ENCODE measurements around the gene C17orf107. TPM values are rescaled to one million over a fixed set of nuclear protein-coding genes. Genes with fewer than 3 reads are reported as not detected.

The C17orf107 gene
- total RNA-seq, 1 donor from 2014 or later = 1.1 TPM

- DNase-seq (ENCODE audit: low spot score) = no peak
Measured at GRCh38 chr17:4898351-4898750, 985 bp upstream of the C17orf107 start.

GRCh38 chr17:4898927-4899326, 409 bp upstream of the C17orf107 start:
- no peak for TF ChIP-seq CTCF (IDR thresholded peaks at IDR 0.05)
- no peak for TF ChIP-seq EZH2 (IDR thresholded peaks at IDR 0.05)
- no peak for TF ChIP-seq EZH2phosphoT487 (IDR thresholded peaks at IDR 0.05)
- H2AFZ ChIP-seq (replicated peaks) = peak overlapping the region; percentile 14
- H3K9ac ChIP-seq = no peak overlapping the region
- Mint-ChIP-seq H3K4me1 (peaks cover 6% of the 10 kb centered on the region), H3K4me3 (no peak overlapping the region), H3K27ac (no peak overlapping the region), H3K9me3 (no peaks in the 10 kb centered on the region), H3K36me3 (peaks cover 11% of the 10 kb centered on the region), H3K27me3 (ENCODE audit: insufficient read depth, low read depth) (peaks cover 11% of the 10 kb centered on the region)
- H4K20me1 ChIP-seq (ENCODE audit: low read depth) = no peaks in the 10 kb centered on the region
- H3K27me3 ChIP-seq = peaks cover 21% of the 10 kb centered on the region
- no peaks in the 10 kb centered on the region for H3K4me1 ChIP-seq
- peaks cover 10% of the 10 kb centered on the region for H3F3A ChIP-seq (ENCODE audit: low read depth)
- no peak for DNase-seq (ENCODE audit: low spot score)
- no peaks in the 10 kb centered on the region for H3K9me3 ChIP-seq (ENCODE audit: low read depth)
- no peak overlapping the region for H3K27ac ChIP-seq
- H3K4me3 ChIP-seq = peak overlapping the region; percentile 43
- no peaks in the 10 kb centered on the region for H3K36me3 ChIP-seq
- H3K79me2 ChIP-seq (ENCODE audit: low read depth) = no peaks in the 10 kb centered on the region
- peak overlapping the region; percentile 72 for H3K4me2 ChIP-seq

More at GRCh38 chr17:4898351-4898750, 985 bp upstream of the C17orf107 start:
- Histone ChIP-seq H3K4me2 (no peak overlapping the region), H3F3A (ENCODE audit: low read depth) (peaks cover 10% of the 10 kb centered on the region), H3K27me3 (peaks cover 21% of the 10 kb centered on the region), H3K27ac (no peak overlapping the region), H3K36me3 (no peaks in the 10 kb centered on the region), H3K9me3 (ENCODE audit: low read depth) (no peaks in the 10 kb centered on the region), H3K4me3 (no peak overlapping the region), H4K20me1 (ENCODE audit: low read depth) (no peaks in the 10 kb centered on the region), H3K9ac (no peak overlapping the region), H3K4me1 (no peaks in the 10 kb centered on the region), H3K79me2 (ENCODE audit: low read depth) (no peaks in the 10 kb centered on the region), H2AFZ (replicated peaks) (no peak overlapping the region)
- Mint-ChIP-seq H3K9me3 (no peaks in the 10 kb centered on the region), H3K27me3 (ENCODE audit: insufficient read depth, low read depth) (peaks cover 11% of the 10 kb centered on the region), H3K4me1 (peaks cover 2% of the 10 kb centered on the region), H3K4me3 (peak overlapping the region; percentile 18), H3K36me3 (peaks cover 11% of the 10 kb centered on the region), H3K27ac (no peak overlapping the region)
- TF ChIP-seq EZH2phosphoT487 (IDR thresholded peaks at IDR 0.05) (no peak), CTCF (IDR thresholded peaks at IDR 0.05) (no peak), EZH2 (IDR thresholded peaks at IDR 0.05) (no peak)

DNA sequence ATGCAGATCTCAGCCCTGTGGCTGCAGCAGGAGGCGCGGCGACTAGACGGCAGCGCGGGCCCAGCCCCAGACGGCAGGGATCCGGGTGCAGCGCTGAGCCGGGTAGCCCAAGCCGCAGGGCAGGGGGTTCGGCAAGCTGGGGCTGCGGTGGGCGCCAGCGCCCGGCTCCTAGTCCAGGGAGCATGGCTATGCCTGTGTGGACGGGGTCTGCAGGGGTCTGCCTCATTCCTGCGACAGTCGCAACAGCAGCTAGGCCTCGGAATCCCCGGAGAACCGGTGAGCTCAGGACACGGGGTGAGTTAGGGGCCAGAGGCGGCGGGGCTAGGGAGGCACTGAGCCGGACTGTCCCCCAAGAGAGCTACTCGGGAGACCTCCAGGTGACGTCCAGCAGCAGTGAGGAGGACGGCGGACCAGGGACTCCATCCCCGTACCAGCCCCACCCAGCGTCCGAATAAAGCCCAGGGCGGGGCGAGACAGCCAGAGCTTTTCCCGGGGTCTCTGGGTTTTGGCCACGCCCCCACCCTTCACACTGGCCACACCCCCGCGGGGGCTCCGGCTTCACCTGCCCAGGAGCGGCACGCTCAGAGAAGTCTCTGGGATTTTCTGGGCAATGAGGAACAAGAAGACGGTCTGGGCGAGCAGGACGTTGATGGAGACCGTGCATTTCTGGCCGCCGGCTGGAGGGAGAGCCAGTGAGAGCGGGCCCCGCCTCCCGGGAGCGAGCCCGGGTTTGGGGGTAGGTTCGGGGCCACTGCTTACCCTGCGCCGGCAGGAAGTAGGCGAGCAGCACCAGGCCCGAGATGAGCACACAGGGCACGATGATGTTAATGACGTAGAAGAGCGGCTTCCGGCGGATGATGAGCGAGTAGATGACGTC, 1.1 kb downstream of the C17orf107 start:
- Histone ChIP-seq H3K9ac (no peak overlapping the region), H4K20me1 (ENCODE audit: low read depth) (no peaks in the 10 kb centered on the region), H3K79me2 (ENCODE audit: low read depth) (no peaks in the 10 kb centered on the region), H3K4me1 (no peaks in the 10 kb centered on the region), H3F3A (ENCODE audit: low read depth) (peaks cover 10% of the 10 kb centered on the region), H3K27ac (no peak overlapping the region), H3K9me3 (ENCODE audit: low read depth) (no peaks in the 10 kb centered on the region), H2AFZ (replicated peaks) (no peak overlapping the region), H3K27me3 (peaks cover 35% of the 10 kb centered on the region), H3K4me3 (peak overlapping the region; percentile 24), H3K36me3 (no peaks in the 10 kb centered on the region), H3K4me2 (peak overlapping the region; percentile 72)
- peaks cover 10% of the 10 kb centered on the region for H3K36me3 Mint-ChIP-seq
- TF ChIP-seq CTCF (IDR thresholded peaks at IDR 0.05) (no peak), EZH2phosphoT487 (IDR thresholded peaks at IDR 0.05) (no peak), EZH2 (IDR thresholded peaks at IDR 0.05) (no peak)
- H3K9me3 Mint-ChIP-seq = no peaks in the 10 kb centered on the region
- peaks cover 11% of the 10 kb centered on the region for H3K27me3 Mint-ChIP-seq (ENCODE audit: insufficient read depth, low read depth)
- no peak overlapping the region for H3K4me3 Mint-ChIP-seq
- H3K27ac Mint-ChIP-seq = no peak overlapping the region
- peaks cover 6% of the 10 kb centered on the region for H3K4me1 Mint-ChIP-seq
- DNase-seq (ENCODE audit: low spot score) = peak; percentile 70
